Mononuclear cell (primary cell): ENCODE results near the gene PEF1. TPM values are rescaled to one million over a fixed set of nuclear protein-coding genes. Genes with fewer than 3 reads are reported as not detected.

Experiments used
- H3K27me3 ChIP-seq: 2 replicates; pipeline ENCODE4 v1.6.0; 2011; ENCODE audit warnings: low read length, control low read depth; ENCODE audit not compliant: insufficient read depth
- H3K4me1 ChIP-seq: 2 replicates; pipeline ENCODE4 v1.5.1; 2011; ENCODE audit warnings: mild to moderate bottlenecking, low read length, control low read depth; ENCODE audit not compliant: insufficient read depth
- H3K4me3 ChIP-seq: 2 replicates; pipeline ENCODE4 v1.5.1; 2011; ENCODE audit warnings: mild to moderate bottlenecking, low read length, moderate library complexity
- H3K9me3 ChIP-seq: 2 replicates; pipeline ENCODE4 v1.5.1; 2011; ENCODE audit warnings: low read depth, mild to moderate bottlenecking, control low read depth, low read length
- total RNA-seq: library from RNA; depleted of rRNA; stranded (reverse); fragments of >200 nt; gene quantifications from one replicate; pipeline ENCODE4 v1.2.3, GENCODE V29; 2012

Gene PEF1
- total RNA-seq, 1 donor, result 34.2 TPM

DNA sequence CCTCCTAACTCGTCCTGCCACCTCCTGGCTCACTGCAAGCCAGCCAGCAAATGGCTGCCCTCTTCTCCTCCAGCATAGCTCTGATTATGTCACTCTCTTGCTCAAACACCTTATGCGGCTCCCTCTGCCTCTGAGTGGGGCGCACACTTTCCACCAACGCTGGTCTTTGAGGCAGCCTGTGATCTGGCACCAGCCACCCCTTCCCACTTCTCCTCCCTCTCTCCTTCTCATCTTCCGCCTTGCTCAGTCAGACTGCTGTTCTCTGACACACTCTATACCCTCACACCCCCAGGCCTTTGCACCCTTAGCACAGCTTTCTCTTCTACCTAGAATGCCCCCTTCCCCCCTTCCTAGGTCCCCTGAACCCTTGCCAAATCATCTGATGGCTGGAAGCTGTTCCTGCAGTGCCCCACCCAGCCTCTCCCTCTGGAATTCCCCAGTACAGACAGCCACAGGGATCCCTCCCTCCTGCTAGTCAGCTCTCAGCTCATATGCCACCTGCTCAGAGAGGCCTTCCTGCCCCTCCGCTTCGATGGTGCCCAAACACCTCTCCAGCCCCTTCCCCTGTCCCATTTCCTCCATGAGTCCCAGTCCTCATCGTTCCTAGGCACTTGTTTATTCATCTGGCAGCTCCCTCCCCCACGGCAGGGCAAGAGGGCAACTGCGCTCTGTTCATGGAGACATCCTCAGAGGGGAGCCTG lies 21.7 kb upstream of the PEF1 start:
- Histone ChIP-seq H3K27me3 (peaks cover 3% of the 10 kb centered on the region), H3K9me3 (no peaks in the 10 kb centered on the region), H3K4me1 (peaks cover 8% of the 10 kb centered on the region), H3K4me3 (no peak overlapping the region)

DNA sequence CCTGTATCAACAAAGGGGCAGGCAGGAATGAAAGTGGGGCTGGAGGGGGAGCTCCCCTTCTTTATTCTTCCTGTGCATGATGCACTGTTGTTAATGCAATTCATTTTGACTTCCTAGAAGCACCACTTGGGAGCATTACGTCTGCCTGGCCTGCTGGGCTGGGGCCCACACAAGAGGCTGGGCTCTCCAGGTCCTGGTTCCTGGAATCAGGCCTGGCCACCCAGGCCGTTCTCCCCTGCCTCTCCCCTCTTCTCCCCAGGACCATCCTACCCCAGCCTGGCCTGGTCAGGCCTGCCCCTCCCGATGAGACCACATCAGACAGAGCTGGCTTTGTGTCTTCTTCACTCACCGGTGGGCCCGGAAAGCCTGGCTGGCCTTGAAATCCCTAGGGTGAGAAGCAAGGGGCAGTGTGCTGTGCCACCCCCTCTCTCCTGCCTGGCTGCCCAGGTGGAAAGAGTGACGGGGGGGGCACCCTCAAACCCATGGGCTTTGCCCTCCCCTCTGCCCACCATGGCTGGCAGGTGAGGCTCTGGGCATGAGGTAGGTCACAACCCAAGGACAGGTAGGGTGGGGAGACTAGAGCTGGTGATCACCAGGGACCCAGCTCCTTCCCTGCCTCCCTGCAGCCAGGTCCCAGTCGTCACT lies 20.7 kb upstream of the PEF1 start:
- Histone ChIP-seq H3K27me3 (peaks cover 3% of the 10 kb centered on the region), H3K4me3 (no peak overlapping the region), H3K9me3 (no peaks in the 10 kb centered on the region), H3K4me1 (peaks cover 7% of the 10 kb centered on the region)

DNA sequence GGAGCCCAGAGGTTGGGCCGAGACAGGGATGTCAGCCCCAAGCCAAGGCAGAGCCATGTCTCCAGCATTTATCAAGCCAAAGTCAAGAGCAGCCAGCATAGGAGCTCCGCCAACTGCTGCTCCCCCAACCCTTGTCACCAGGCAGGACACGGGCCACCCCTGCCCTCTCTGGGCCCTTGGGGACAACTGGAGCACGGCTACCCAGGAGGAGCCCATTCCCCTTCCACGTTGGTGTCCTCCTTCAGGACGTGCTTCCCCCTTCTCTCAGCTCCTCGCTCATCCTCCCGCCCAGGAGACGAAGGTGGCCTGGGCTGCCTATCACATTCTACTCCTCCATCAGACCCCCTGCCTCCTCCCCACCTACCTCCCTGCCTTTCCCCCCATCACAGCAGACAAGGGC lies 19.9 kb upstream of the PEF1 start:
- Histone ChIP-seq H3K9me3 (no peaks in the 10 kb centered on the region), H3K4me3 (no peak overlapping the region), H3K4me1 (no peaks in the 10 kb centered on the region), H3K27me3 (no peaks in the 10 kb centered on the region)

DNA sequence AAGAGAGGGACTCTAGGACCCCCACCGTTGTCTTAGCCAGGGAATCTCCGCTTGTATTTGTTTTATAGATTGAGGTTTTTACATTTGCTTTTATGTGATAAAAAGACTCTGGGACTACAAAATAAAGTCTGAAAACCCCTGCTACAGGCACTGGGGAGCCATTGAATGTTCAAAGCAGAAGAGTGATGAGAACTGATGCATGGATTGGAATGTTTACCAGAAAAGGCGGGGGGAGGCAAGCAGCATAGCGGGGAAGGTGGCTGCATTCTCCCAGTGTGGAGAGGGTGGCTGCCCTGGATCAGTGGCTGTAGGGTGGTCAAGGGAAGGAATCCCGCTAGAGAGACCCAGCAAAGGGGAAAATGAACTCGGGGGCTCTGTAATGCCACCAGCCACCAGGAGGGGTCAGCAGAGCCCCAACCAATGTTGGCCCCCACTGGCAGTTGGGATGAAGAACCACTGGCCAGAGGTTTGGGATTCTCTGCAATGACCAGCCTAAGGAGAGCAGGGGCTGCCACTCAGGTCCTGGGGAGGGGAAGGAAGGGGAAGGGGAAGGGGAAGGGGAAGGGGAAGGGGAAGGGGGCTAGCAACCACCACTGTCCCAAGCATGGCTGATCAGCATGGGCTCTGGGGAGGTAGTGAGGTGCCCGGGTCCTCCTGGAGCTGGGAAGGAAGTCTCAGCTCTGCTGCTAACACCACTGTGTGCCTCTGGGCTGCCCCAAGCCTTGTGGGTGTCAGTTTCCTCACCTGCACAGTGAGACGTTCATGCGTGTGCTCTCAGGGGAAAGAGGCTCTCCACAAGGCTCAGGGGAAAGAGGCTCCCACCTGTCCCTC lies 19.2 kb upstream of the PEF1 start:
- Histone ChIP-seq H3K27me3 (no peaks in the 10 kb centered on the region), H3K4me1 (peaks cover 3% of the 10 kb centered on the region), H3K4me3 (no peak overlapping the region), H3K9me3 (no peaks in the 10 kb centered on the region)

DNA sequence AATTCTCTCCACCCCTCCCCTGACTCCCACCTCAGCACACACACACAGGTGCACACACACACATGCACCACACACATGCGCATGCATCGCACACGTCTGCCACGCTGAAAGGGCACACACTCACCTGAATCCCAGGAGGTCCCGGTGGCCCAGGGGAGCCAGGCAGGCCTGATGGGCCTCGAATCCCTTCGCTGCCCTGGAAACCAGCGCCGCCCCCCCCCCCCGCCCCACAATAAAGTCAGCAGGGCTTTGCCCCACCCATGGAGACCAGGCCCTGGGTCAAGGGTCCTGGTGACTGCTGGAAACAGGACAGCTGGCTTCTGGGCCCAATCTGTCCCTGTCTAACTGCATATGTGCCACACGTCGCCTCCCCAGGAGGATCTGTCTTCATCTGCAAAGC lies 17.8 kb upstream of the PEF1 start:
- Histone ChIP-seq H3K4me3 (no peak overlapping the region), H3K4me1 (peaks cover 15% of the 10 kb centered on the region), H3K27me3 (no peaks in the 10 kb centered on the region), H3K9me3 (no peaks in the 10 kb centered on the region)

DNA sequence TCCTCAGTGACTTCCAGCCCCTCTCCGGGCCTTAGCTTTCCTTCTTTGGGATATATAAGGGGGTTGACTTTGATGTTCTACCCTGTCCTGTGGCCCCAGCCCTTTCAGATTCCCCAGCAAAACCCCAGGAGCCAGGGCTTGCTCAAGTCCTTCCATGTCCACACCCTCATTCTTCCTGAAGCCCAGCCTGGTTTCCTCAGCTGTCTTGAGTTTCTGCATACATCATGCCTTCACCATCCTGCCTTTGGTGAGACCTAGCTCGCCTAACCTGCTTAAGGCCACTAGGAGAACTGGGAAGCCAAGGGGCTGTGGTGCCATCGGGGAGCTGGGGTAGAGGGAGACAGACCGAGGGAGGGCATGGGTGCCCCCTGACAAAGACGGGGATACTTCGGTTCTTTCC lies 17.2 kb upstream of the PEF1 start:
- H3K4me1 ChIP-seq, result peaks cover 18% of the 10 kb centered on the region
- no peaks in the 10 kb centered on the region for H3K9me3 ChIP-seq
- no peaks in the 10 kb centered on the region for H3K27me3 ChIP-seq
- no peak overlapping the region for H3K4me3 ChIP-seq

DNA sequence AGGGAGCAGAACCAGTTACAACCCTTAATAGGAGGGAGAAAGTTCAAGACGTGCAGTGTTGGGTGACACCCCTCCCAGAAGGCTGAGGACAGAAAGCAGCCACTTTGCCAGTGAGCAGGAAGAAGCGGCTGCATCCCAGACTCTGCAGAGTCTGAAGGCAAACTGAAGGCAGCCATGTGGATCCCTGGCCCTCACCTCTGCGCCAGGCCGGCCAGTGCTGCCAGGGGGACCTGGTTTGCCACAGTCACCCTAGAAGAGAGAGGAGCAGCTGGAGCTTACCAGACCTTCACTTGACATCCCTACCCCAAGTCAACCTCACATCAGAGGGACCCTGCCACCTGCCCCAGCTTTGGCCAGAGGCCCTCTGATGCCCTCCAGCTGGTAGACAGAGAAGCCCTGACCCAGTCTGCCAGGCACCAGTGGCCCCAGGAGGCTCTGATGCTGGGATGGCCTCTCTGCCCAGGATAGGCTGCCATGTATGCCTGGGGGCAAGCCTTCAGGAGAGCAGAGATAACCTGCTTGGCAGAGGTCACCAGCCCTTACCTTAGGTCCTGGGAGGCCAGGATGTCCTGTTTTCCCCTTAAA lies 16.3 kb upstream of the PEF1 start:
- Histone ChIP-seq H3K27me3 (no peaks in the 10 kb centered on the region), H3K4me1 (peaks cover 22% of the 10 kb centered on the region), H3K9me3 (no peaks in the 10 kb centered on the region), H3K4me3 (no peak overlapping the region)

DNA sequence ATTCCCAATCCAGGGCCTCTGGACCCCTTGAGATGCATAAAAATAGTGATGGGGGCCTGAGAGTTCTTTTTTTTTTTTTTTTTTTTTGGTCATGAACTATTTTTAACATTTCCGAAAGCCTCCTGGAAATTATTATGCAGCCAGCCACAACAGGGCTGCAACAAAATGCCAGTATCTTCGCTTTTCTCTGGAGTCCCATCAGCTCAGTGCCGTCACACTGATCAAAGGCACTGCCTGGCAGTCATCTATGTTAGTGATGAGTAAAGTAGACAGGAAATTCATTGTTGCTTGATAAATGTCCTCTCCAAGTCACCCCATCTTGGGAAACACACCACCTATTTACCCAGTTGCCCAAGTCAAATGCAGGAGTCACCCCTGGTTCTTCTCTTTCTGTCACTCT lies 15.2 kb upstream of the PEF1 start:
- H3K4me3 ChIP-seq, result no peak overlapping the region
- no peaks in the 10 kb centered on the region for H3K27me3 ChIP-seq
- H3K9me3 ChIP-seq, result no peaks in the 10 kb centered on the region
- peaks cover 22% of the 10 kb centered on the region for H3K4me1 ChIP-seq

DNA sequence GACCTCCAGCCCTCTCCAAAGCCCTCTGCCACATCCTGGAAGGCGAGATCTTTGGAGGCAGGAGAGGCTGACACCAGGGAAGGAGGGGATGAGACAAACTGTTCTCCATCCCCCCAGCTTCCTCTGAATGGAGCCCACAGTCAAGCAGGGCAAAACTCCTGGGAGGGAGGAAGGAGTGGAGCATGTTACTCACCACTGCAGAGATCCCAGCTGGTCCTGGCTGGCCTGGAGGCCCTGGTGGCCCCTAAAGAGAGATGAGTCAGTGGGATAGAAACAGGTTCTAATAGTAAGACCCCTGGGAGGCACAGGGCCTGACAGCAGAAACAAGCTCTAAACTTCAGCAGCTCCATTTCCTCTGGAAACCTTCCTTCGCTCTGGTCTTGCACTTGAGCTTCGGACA lies 14.0 kb upstream of the PEF1 start:
- no peaks in the 10 kb centered on the region for H3K9me3 ChIP-seq
- H3K27me3 ChIP-seq, result no peaks in the 10 kb centered on the region
- peaks cover 22% of the 10 kb centered on the region for H3K4me1 ChIP-seq
- no peak overlapping the region for H3K4me3 ChIP-seq

DNA sequence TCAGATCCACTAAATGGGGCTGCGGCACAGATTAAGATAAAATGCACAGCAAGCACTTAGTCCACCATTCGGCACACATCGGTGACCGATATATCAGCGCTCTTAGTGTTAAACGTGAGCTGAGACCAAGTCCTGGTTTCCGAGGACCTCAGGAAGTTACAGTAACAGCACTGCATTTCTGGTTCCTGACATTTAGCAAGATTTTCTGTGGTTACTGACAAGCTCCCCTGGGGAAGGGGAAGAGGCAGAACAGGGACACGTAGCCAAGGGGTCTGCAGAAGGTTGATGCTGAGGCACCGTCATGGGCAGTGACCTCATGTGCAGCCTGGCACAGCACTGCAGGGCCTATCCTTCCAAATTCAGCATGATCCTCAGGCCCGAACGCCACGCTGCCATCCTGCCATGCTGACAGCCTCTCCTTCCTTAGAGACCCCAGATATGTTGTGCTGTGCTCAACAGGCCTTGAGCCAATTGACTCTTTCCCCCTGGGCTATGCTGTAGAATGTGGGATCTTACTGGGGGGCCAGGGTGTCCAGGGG lies 13.4 kb upstream of the PEF1 start:
- Histone ChIP-seq H3K4me3 (no peak overlapping the region), H3K4me1 (peaks cover 22% of the 10 kb centered on the region), H3K27me3 (no peaks in the 10 kb centered on the region), H3K9me3 (no peaks in the 10 kb centered on the region)

DNA sequence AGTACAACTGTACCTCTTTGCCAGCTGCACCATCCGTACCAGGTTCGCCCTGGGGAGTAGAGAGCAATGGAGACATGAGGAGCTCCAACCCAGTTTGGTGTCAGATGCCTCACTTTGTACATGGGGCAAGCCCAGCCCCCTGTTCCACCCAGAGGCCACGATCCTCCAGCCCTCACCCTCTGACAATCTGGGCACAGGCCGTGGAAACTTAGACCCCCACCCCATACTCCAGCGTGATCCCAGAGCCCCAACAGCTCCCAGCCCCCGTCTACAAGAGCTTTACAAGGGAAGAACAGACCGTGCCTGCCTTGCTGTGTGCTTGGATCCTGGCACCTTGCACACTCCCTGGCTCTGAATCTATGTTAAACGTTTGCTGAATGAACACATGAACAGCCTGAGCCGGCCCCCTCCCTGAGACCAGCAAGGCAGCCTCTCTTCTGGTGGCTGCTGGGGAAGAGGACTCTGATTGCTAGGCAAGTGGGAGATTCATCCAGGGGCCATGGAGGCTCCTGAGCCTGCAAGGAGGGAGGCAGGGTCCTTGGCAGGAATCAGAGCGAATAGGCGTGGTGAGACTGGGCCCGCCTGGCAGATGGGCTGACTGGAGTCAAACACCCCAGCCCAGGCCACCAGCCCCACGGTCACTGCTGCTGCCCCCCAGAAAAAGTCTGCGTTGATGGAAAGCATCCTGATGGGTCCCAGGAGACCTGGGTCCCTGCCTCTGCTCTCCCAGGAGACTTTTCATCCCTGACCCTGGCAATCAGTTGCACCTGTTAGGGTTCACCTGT lies 12.5 kb upstream of the PEF1 start:
- no peaks in the 10 kb centered on the region for H3K27me3 ChIP-seq
- H3K9me3 ChIP-seq, result no peaks in the 10 kb centered on the region
- peaks cover 22% of the 10 kb centered on the region for H3K4me1 ChIP-seq
- no peak overlapping the region for H3K4me3 ChIP-seq

DNA sequence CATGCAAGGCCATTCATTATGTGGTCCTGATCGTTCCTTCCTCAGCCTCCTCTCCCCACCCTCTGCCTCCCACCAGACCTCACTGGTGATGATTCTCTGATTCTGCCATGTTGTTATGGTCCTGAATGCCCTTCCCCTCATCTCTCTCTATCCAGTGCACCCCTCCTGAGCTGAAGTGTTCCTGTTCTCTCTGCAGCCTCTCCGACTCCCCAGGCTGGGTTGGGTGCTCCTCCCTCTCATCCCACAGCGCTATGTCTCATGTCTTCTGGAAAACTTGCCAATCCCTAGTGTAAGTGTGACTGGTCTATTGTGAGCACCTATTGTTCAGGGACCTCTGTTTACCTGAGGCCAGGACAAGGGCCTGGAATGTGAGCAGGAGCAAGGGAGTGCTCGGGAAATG lies 11.1 kb upstream of the PEF1 start:
- Histone ChIP-seq H3K4me3 (no peak overlapping the region), H3K27me3 (no peaks in the 10 kb centered on the region), H3K9me3 (no peaks in the 10 kb centered on the region), H3K4me1 (peaks cover 22% of the 10 kb centered on the region)

DNA sequence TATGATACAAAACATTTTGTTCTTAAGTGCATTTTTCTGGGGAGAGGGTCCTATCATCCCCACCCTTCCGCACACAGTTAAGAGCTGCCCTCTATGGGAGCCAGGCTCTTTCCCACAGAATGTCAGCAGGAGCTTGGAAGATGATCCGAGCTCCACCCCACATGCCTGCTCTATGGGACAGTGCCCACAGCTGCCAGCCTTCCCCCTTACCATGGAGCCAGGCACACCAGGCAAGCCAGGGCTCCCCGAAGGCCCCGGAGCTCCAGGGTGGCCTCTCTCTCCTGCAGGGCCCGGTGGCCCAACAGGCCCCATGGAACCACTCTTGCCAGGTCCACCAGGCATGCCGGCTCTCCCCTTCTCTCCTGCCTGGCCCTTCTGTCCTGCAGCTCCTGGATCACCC lies 10.4 kb upstream of the PEF1 start:
- peaks cover 22% of the 10 kb centered on the region for H3K4me1 ChIP-seq
- H3K4me3 ChIP-seq, result no peak overlapping the region

DNA sequence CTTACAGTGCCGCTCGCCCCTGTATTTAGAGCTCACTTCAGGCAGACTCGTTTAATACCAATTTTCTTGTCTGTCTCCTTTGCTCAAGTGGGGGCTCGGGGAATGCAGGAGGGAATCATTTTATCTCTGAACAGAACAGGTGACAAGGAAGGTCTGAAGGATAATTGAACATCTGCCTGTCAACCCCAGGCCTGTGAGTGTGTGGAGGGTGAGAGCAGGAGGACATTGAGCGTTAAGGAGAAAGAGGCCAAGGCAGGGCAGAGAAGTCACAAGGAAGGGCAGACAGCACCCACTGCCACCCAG lies 9.7 kb upstream of the PEF1 start:
- Histone ChIP-seq H3K4me3 (no peak overlapping the region), H3K9me3 (no peaks in the 10 kb centered on the region), H3K27me3 (no peaks in the 10 kb centered on the region), H3K4me1 (peaks cover 22% of the 10 kb centered on the region)

More for the DNA sequence above, 10.4 kb upstream of the PEF1 start:
- H3K27me3 ChIP-seq, result no peaks in the 10 kb centered on the region
- no peaks in the 10 kb centered on the region for H3K9me3 ChIP-seq
